Ishikawa (cell line): ENCODE results near the gene C15orf39.

Experiments used
- CEBPB ChIP-seq: IDR thresholded peaks from 2 replicates; pipeline ENCODE4 v1.6.1; 2012
- EGR1 ChIP-seq: IDR thresholded peaks from 2 replicates; pipeline ENCODE4 v1.6.1; 2012
- TAF1 ChIP-seq: IDR thresholded peaks from 2 replicates; pipeline ENCODE4 v1.6.1; 2012; ENCODE audit warnings: low read depth, mild to moderate bottlenecking
- TEAD4 ChIP-seq: IDR thresholded peaks from 2 replicates; pipeline ENCODE4 v1.6.1; 2012
- YY1 ChIP-seq: IDR thresholded peaks from 2 replicates; pipeline ENCODE4 v1.6.1; 2012; ENCODE audit warnings: low read depth
- ZBTB7A ChIP-seq: IDR thresholded peaks from 2 replicates; pipeline ENCODE4 v1.6.1; 2012; ENCODE audit warnings: low read depth
- TF ChIP-seq, protein P1 (sequence below): IDR thresholded peaks from 2 replicates; pipeline ENCODE4 v1.6.1; 2012; ENCODE audit warnings: low read depth, mild to moderate bottlenecking

DNA sequence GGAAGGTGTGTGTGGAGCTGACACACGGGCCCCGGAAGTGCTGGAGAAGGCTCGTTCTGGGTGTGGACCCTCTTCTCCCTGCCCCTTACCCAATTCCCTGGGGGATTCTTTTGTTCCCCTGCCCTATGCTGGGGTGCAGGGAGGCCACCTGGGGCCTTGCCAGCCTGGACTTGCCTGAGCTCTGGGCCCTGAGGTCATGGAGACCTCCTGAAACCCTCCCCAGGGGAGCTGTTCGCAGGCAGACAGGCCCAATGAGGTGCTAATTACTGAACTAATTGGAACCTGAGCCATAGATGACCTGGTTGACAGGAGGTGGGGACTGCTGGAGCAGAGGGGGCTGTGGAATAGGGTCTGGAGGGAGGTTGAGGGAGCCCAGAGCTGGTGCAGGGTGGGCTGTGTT lies 9.4 kb upstream of the C15orf39 start:
- TF ChIP-seq TAF1, result no peak
- TF ChIP-seq YY1, result no peak
- no peak for TF ChIP-seq EGR1
- TF ChIP-seq, protein P1, sequence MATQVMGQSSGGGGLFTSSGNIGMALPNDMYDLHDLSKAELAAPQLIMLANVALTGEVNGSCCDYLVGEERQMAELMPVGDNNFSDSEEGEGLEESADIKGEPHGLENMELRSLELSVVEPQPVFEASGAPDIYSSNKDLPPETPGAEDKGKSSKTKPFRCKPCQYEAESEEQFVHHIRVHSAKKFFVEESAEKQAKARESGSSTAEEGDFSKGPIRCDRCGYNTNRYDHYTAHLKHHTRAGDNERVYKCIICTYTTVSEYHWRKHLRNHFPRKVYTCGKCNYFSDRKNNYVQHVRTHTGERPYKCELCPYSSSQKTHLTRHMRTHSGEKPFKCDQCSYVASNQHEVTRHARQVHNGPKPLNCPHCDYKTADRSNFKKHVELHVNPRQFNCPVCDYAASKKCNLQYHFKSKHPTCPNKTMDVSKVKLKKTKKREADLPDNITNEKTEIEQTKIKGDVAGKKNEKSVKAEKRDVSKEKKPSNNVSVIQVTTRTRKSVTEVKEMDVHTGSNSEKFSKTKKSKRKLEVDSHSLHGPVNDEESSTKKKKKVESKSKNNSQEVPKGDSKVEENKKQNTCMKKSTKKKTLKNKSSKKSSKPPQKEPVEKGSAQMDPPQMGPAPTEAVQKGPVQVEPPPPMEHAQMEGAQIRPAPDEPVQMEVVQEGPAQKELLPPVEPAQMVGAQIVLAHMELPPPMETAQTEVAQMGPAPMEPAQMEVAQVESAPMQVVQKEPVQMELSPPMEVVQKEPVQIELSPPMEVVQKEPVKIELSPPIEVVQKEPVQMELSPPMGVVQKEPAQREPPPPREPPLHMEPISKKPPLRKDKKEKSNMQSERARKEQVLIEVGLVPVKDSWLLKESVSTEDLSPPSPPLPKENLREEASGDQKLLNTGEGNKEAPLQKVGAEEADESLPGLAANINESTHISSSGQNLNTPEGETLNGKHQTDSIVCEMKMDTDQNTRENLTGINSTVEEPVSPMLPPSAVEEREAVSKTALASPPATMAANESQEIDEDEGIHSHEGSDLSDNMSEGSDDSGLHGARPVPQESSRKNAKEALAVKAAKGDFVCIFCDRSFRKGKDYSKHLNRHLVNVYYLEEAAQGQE, result no peak
- TF ChIP-seq ZBTB7A, result no peak
- TF ChIP-seq CEBPB, result no peak
- no peak for TF ChIP-seq TEAD4
